ENCODE measurements around the gene PRSS22. TPM values are rescaled to one million over a fixed set of nuclear protein-coding genes. Genes with fewer than 3 reads are reported as not detected.

PRSS22 gene
- total and polyA plus RNA-seq, 2 donors from 2014 or later = 11.0 to 30.8 TPM

DNA sequence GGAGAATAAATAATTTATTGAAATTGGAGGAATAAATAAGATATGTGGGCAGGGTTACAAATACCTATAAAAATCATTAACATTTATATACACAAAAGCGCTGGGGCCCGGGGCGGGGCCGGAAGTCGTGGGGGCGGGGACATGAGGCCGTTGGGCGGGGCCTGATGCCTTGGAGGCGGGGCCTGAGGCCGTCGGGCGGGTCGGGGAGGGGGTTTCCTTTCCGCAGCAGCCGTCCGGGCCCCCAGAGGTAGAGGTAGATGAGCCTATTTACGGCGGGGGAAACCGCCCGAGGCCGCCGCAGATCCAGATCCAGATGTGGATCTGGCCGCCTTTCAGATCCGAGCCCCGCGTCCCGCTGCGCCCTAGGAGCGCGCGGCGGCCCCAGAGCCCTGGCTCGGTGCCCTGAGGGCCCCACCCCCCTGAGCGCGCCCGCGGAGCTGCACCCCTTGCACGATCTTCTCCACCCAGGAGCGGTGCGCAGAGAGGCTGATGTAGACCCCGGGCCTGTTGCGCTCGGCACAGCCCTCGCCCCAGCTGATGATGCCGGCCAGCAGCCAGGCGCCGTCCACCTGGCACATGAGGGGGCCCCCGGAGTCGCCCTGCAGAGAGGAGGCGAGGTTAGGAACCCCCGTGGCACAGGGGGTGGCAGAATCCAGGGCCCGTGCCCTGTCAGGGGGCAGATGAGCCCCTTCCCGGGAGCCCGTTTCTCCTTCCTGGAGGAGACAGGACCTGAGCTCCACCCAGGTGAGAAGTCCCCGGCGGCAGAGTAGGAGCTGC lies 5.1 kb downstream of the PRSS22 start:
- DNase-seq = no peak
- Histone ChIP-seq H3K9me3 (ENCODE audit: control insufficient read depth in 2 of 3, insufficient read depth in 1 of 3, low read length in 3 of 3) (peaks cover 0 to 6% (median 2%) of the 10 kb centered on the region in 3 donors), H3K27ac (ENCODE audit: low read depth in 2 of 2, low read length in 2 of 2) (no peak overlapping the region), H3K4me1 (ENCODE audit: control insufficient read depth in 2 of 3, insufficient read depth in 2 of 3, low read depth in 1 of 3, low read length in 3 of 3) (no peaks in the 10 kb centered on the region), H3K27me3 (ENCODE audit: control insufficient read depth, insufficient read depth, low read length) (peaks cover 2% of the 10 kb centered on the region), H3K9ac (ENCODE audit: low read length in 3 of 3) (no peak overlapping the region), H3K36me3 (ENCODE audit: control insufficient read depth in 2 of 3, insufficient read depth in 3 of 3, low read length in 3 of 3) (no peaks in the 10 kb centered on the region), H3K4me3 (ENCODE audit: low read length in 3 of 3) (no peak overlapping the region)
- TF ChIP-seq, protein P1, sequence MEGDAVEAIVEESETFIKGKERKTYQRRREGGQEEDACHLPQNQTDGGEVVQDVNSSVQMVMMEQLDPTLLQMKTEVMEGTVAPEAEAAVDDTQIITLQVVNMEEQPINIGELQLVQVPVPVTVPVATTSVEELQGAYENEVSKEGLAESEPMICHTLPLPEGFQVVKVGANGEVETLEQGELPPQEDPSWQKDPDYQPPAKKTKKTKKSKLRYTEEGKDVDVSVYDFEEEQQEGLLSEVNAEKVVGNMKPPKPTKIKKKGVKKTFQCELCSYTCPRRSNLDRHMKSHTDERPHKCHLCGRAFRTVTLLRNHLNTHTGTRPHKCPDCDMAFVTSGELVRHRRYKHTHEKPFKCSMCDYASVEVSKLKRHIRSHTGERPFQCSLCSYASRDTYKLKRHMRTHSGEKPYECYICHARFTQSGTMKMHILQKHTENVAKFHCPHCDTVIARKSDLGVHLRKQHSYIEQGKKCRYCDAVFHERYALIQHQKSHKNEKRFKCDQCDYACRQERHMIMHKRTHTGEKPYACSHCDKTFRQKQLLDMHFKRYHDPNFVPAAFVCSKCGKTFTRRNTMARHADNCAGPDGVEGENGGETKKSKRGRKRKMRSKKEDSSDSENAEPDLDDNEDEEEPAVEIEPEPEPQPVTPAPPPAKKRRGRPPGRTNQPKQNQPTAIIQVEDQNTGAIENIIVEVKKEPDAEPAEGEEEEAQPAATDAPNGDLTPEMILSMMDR (IDR thresholded peaks at IDR 0.05; ENCODE audit: borderline replicate concordance, extremely low read depth, insufficient read depth) = no peak
- no peak for FAIRE-seq
- intact Hi-C loops (cut with DNase I) = no loop called here

DNA sequence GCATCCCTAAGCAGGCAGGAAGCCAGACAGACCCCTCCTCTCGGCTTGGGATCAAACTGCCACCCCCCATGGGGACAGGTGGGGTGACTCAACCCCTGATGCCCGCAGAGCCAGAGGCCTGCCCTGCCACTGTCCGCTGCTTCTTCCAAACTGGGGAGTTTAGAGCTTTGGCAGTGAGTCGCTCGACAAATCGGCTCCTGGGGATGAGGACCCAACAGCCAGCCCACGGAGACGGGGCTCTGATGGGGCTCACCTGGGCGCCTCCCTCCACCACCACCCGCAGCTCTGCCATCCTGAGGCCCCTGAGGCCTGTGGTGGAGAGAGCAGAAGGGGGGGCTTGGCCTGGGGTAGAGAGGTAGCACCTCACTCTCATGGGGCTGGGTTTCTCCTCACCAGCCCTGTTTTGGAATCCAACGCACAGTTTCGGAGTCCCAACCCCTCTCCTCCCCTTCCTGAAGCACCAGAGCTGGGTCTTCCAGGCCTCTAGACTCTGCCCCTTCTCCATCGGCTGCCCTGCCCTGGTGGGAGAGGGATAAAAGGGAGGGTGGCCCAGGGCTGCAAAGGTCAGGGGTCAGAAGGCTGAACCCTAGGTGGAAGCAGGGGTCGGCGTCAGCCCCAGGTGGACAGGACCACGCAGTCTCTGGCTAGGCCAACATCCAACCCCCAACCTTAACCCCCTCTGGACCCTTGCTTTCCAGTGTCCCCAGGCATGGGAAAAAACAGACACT lies 5.8 kb downstream of the PRSS22 start:
- no peaks in the 10 kb centered on the region for H3K4me1 ChIP-seq (ENCODE audit: control insufficient read depth in 2 of 3, insufficient read depth in 2 of 3, low read depth in 1 of 3, low read length in 3 of 3)
- H3K27ac ChIP-seq (ENCODE audit: low read depth in 2 of 2, low read length in 2 of 2) = no peak overlapping the region
- TF ChIP-seq, protein P1 (IDR thresholded peaks at IDR 0.05; ENCODE audit: borderline replicate concordance, extremely low read depth, insufficient read depth) = no peak
- H3K27me3 ChIP-seq (ENCODE audit: control insufficient read depth, insufficient read depth, low read length) = peaks cover 2% of the 10 kb centered on the region
- no peak for FAIRE-seq
- no peaks in the 10 kb centered on the region for H3K36me3 ChIP-seq (ENCODE audit: control insufficient read depth in 2 of 3, insufficient read depth in 3 of 3, low read length in 3 of 3)
- intact Hi-C loops (cut with DNase I) = no loop called here
- no peak overlapping the region for H3K4me3 ChIP-seq (ENCODE audit: low read length in 3 of 3)
- H3K9ac ChIP-seq (ENCODE audit: low read length in 3 of 3) = no peak overlapping the region
- H3K9me3 ChIP-seq (ENCODE audit: control insufficient read depth in 2 of 3, insufficient read depth in 1 of 3, low read length in 3 of 3) = peaks cover 0 to 6% (median 2%) of the 10 kb centered on the region in 3 donors
- DNase-seq = no peak

DNA sequence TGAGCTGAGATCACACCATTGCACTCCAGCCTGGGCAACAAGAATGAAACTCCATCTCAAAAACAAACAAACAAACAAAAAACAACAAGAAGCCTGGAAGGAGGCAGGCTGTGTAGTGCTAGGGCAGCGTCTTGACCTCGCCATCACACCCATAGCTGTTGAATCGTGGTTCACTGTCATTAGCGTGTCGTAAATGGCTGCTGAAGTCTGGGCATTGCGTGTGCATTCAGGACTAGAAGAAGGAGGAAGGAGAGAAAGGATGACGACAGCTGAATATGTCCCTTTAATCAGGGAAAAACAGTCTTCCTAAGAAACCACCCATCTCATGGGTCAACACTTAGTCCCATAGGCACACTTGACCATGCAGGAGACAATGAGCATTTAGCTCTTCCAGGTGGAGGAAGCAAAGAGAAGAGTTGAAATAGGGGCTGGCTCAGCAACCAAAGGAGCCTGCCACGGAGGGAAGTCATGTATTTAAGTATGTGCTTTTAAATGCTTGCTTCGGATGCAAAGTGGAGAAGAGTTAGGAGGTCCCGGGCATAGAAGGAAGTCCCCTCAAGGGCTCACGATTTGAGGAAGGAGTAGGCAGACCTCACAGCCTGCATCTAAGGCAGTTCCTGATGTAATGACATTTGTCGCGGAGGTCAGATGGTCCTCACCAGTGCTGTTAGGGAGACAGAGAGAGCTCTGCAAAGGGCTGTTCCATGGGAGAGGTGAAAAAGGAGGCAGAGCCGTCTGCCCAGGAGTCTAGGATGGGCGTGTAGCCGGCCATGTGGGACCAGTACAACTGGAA lies 8.8 kb downstream of the PRSS22 start:
- Histone ChIP-seq H3K27me3 (ENCODE audit: control insufficient read depth, insufficient read depth, low read length) (peaks cover 2% of the 10 kb centered on the region), H3K9me3 (ENCODE audit: control insufficient read depth in 2 of 3, insufficient read depth in 1 of 3, low read length in 3 of 3) (no peaks in the 10 kb centered on the region), H3K27ac (ENCODE audit: low read depth in 2 of 2, low read length in 2 of 2) (no peak overlapping the region), H3K4me1 (ENCODE audit: control insufficient read depth in 2 of 3, insufficient read depth in 2 of 3, low read depth in 1 of 3, low read length in 3 of 3) (no peaks in the 10 kb centered on the region), H3K36me3 (ENCODE audit: control insufficient read depth in 2 of 3, insufficient read depth in 3 of 3, low read length in 3 of 3) (no peaks in the 10 kb centered on the region), H3K4me3 (ENCODE audit: low read length in 3 of 3) (no peak overlapping the region), H3K9ac (ENCODE audit: low read length in 3 of 3) (no peak overlapping the region)
- FAIRE-seq (no peak), DNase-seq (no peak)
- TF ChIP-seq, protein P1 (IDR thresholded peaks at IDR 0.05; ENCODE audit: borderline replicate concordance, extremely low read depth, insufficient read depth) = no peak
- intact Hi-C loops (cut with DNase I) = no loop called here

All from kidney (tissue), 14 donors.